GM12874 (cell line): Measurements from ENCODE around the gene ZNF555.

Experiments used
- TF ChIP-seq, protein P1 (sequence below): IDR thresholded peaks from 2 replicates; pipeline ENCODE4 v1.5.1; 2011; ENCODE audit warnings: low read depth, mild to moderate bottlenecking, control low read depth, low read length, moderate library complexity; ENCODE audit not compliant: insufficient read depth

ZNF555 gene

DNA sequence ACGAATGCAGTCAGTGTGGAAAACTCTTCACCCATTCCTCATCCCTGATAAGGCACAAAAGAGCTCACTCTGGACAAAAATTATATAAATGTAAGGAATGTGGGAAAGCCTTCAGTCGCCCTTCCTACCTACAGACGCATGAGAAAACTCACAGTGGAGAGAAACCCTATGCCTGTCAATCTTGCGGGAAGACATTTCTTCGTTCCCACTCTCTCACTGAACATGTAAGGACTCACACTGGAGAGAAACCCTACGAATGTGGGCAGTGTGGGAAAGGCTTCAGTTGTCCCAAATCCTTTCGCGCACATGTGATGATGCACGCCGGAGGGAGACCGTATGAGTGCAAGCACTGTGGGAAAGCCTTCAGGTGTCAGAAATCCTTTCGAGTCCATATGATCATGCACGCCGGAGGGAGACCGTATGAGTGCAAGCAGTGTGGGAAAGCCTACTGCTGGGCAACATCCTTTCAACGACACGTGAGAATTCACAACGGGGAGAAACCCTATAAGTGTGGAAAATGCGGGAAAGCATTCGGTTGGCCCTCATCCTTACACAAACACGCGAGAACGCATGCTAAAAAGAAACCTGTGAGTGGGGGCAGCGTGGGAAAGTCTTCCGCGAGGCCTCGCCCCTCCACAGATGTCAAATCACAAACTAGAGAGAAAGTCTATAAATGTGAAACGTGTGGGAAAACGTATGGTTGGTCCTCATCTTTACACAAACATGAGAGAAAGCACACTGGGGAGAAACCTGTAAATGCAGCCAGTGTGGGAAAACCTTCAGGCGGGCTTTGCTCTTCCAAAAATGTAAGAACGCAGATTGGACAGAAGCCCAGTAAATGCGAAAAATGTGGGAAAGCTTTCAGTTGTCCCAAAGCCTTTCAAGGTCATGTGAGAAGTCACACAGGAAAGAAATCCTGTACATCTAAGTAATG, 36.4 kb downstream of the ZNF555 start:
- TF ChIP-seq, protein P1, sequence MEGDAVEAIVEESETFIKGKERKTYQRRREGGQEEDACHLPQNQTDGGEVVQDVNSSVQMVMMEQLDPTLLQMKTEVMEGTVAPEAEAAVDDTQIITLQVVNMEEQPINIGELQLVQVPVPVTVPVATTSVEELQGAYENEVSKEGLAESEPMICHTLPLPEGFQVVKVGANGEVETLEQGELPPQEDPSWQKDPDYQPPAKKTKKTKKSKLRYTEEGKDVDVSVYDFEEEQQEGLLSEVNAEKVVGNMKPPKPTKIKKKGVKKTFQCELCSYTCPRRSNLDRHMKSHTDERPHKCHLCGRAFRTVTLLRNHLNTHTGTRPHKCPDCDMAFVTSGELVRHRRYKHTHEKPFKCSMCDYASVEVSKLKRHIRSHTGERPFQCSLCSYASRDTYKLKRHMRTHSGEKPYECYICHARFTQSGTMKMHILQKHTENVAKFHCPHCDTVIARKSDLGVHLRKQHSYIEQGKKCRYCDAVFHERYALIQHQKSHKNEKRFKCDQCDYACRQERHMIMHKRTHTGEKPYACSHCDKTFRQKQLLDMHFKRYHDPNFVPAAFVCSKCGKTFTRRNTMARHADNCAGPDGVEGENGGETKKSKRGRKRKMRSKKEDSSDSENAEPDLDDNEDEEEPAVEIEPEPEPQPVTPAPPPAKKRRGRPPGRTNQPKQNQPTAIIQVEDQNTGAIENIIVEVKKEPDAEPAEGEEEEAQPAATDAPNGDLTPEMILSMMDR = no peak

DNA sequence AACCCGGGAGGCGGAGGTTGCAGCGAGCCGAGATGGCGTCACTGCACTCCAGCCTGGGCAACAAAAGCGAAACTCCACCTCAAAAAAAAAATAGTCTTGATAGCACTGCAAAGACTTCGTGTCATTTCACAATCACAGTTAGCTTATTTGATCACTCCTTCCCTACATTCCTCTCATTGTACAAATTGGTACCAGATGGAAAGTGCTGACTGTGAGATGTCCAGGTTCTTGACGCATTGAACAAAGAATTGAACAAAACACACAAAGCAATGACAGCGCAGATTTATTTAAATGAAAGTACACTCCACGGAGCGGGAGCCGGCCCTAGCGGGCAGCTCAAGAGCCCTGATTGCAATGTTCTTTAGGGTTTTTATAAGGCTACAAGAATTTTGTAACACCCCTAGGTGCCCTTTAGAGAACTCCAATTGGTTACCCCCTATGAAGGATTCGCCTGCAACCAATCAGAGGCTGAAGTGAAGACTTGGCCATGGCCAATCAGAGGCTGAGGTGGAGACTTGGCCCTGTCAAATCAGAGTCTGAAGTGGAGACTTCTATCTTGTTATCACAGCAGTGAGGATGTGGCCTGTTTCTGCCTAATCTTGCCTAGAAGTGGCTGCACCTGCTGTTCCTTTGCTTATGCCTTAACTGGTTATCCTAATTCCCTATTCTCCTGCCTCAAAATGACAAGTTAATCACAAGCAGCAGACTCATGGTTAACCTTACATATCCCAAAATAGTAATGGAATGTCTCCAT, 42.6 kb downstream of the ZNF555 start:
- TF ChIP-seq, protein P1 = no peak

DNA sequence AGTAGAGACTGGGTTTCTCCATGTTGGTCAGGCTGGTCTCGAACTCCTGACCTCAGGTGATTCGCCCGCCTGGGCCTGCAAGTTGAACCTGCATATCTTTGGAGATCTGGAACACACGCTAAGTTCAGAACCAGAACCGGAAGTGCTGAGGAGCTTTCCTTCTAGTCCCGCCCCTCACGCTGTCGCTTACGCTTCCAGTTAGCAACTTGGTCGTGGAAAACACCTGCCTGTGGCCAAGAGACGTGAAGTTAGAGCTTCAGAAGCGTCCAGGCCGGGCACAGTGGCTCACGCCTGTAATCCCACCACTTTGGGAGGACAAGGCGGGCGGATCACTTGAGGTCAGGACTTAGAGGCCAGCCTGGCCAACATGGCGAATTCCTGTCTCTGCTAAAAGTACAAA, 44.5 kb downstream of the ZNF555 start:
- TF ChIP-seq, protein P1 = no peak

DNA sequence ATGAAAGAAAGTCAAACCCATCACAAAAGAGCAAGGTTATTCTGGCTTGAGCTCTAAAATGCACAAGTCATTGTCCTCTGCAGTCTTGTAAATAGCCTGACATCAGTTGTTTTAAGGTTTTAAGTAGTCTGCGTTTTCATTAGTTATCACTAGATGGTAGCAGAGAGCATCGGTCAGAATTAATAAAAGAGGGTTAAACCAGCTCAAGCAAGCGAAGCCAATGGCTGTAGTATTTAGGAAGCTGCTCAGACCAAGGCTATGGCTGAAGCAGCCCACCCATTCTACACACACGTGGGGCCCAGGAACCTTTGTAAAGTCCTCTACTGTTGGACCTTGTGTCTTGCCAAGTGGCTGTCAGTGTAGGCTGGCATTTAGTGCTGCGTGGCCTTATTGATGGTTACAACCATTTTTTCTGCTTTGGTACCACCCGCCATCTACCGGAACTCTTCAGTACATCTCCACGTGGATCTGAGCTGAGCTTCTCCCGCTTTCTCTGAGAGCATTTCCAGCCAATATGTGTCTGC, 46.2 kb downstream of the ZNF555 start:
- TF ChIP-seq, protein P1 = peak; percentile 53; the same call in 1 of the 2 replicates

DNA sequence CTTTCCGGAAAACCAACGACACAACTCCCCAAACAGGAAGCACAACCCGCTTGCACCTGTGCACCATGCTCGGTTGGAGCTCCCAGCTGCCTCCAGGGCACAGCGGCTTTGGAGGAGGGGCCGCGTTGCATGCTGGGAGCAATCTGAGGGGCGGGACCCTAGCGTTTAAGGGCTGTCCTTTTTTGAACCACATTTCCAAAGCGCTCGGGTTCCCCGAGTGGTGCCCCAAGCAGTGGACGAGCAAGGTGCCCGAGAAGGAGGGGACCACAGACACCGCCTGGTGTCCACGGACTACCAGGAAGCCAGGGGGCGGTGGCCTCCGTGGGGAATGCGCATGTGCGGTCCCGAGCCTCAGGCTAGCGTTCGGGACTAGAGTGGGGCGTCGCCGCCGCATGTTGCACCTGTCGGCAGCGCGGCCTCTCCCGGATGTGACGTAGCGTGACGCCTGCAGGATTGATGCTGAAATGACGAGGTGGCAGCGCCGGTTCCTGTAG, 47.5 kb downstream of the ZNF555 start:
- TF ChIP-seq, protein P1 = no peak

DNA sequence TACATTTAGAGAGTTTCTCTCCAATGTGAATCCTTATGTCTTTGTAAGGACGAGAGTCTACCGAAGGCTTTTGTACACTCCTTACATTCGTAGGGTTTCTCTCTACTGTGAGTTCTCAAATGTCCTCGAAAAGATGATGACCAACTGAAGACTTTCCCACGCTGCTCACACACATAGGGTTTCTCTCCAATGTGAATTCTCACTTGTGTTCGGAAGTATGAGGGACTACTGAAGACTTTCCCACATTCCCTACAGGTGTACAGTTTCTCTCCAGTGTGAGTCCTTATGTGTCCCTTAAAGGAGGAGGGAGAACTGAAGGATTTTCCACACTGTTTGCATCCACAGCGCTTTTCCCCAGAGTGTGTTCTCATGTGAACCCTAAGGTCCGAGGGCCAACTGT, 55.4 kb downstream of the ZNF555 start:
- TF ChIP-seq, protein P1 = no peak
